Astrocyte of the spinal cord (primary cell): ENCODE data around the gene GRIK5.

Experiments used
- DNase-seq: peaks from one replicate; pipeline ENCODE4 v3.0.0; 2011; ENCODE audit warnings: low read depth, low spot score
- H3K4me3 ChIP-seq: 2 replicates; pipeline ENCODE4 v1.5.1; 2011; ENCODE audit warnings: low read depth, mild to moderate bottlenecking, low read length, moderate library complexity
- in situ Hi-C: cut with HindIII; loops from 2 replicates; pipeline ENCODE4 v1.10.0; 2017; ENCODE audit warnings: low sequenced_read_pairs
- TF ChIP-seq, protein P1 (sequence below): IDR thresholded peaks from 2 replicates; pipeline ENCODE4 v1.5.1; 2012; ENCODE audit warnings: low read depth, mild to moderate bottlenecking, low read length, inconsistent platforms

Gene GRIK5

GRCh38 chr19:42003506-42004294 is 66.3 kb downstream of the GRIK5 start:
- no peak for DNase-seq
- in situ Hi-C loops: no loop called here
- no peak overlapping the region for H3K4me3 ChIP-seq
- TF ChIP-seq, protein P1, sequence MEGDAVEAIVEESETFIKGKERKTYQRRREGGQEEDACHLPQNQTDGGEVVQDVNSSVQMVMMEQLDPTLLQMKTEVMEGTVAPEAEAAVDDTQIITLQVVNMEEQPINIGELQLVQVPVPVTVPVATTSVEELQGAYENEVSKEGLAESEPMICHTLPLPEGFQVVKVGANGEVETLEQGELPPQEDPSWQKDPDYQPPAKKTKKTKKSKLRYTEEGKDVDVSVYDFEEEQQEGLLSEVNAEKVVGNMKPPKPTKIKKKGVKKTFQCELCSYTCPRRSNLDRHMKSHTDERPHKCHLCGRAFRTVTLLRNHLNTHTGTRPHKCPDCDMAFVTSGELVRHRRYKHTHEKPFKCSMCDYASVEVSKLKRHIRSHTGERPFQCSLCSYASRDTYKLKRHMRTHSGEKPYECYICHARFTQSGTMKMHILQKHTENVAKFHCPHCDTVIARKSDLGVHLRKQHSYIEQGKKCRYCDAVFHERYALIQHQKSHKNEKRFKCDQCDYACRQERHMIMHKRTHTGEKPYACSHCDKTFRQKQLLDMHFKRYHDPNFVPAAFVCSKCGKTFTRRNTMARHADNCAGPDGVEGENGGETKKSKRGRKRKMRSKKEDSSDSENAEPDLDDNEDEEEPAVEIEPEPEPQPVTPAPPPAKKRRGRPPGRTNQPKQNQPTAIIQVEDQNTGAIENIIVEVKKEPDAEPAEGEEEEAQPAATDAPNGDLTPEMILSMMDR: no peak

GRCh38 chr19:41999878-42000208 is 70.2 kb downstream of the GRIK5 start:
- H3K4me3 ChIP-seq: no peak overlapping the region
- no peak for DNase-seq
- in situ Hi-C loops: no loop called here
- TF ChIP-seq, protein P1: no peak

DNA sequence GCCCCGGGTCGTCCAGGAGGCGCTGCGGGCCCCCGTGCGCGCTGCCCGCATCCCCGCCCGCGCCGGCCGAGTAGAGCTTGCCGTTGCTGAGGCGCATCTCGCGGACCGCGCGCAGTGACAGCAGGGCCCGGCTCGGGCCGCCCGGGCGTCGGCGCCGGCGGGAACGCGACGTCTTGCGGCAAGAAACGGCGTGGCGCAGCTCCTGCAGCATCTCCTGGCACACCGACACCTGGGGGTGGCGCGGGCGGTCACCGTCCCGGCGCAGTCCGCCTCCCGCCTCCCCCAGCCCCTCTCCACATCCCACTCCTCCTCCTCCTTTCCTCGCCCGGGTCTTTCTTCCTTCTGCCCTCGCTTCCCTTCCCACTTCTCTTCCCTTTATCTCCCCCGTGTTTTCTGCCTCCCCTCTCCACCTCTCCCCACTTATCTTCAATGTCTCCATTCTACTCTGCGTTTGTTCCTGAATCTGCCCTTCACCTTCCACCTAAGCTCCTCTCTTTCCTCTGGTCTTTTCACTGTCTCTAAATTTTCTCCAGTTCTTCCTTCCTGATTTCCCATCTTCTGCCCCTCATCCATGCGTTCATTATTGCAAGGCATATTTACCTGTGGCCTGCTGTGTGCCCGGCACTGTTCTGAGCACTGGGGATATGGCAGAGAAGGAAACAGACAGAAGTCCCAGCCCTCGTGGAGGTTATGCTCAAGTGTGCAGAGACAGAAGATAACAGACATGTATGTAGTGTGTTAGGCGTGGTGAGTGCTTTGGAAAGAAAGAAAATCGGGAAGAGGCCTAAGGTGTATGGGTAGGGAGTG is 70.7 kb downstream of the GRIK5 start:
- H3K4me3 ChIP-seq: no peak overlapping the region
- TF ChIP-seq, protein P1: no peak
- in situ Hi-C loops: no loop called here
- no peak for DNase-seq

GRCh38 chr19:41998246-41999020 is 71.6 kb downstream of the GRIK5 start:
- no peak overlapping the region for H3K4me3 ChIP-seq
- TF ChIP-seq, protein P1: peak; percentile 65
- in situ Hi-C loops: no loop called here
- no peak for DNase-seq

- DNase-seq: no peak
- TF ChIP-seq, protein P1: no peak
- in situ Hi-C loops: no loop called here
- H3K4me3 ChIP-seq: no peak overlapping the region
Measured at GRCh38 chr19:41997851-41998229, 72.2 kb downstream of the GRIK5 start.

DNA sequence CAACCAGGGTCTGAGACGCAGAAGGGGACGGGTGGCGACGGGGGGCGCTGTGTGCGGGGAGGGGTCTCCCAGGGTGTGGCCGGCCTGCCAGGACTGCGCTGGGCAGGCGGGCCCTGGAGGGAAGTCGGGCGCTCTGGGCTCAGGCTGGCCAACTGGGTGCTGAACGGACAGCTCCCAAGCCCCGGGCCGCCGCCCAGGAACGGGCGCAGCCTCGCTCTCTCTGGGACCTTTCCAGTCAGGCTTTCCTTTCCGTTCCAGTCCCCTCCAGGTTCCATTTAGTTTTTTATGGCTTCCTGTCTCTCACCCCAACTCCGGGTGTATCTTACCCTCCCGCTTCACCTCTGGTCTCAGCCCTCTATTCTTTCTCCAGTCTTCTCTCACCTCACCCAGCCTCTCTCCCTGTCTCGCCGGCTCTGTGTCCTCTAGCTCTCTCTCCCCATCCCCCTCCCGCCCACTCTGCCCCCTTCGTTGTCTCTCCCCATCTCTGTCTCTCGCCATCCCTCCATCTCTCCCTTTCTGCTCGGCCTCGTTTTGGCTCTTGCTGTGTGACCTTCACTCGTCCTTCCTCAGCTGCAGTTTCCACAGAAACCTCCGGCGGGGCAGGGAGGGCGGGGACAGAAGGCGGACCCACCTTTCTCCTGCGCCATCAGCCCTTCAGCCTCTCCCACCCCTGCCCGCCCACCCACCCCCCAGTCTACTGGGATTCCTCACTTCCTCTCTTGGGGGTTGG is 72.7 kb downstream of the GRIK5 start:
- no peak overlapping the region for H3K4me3 ChIP-seq
- in situ Hi-C loops: no loop called here
- TF ChIP-seq, protein P1: no peak
- DNase-seq: peak; percentile 16
